ENCODE measurements around the gene SLC6A13. TPM values are rescaled to one million over a fixed set of nuclear protein-coding genes. Genes with fewer than 3 reads are reported as not detected.

The SLC6A13 gene
- total RNA-seq, 1 experiment from 2014 or later: not detected

DNA sequence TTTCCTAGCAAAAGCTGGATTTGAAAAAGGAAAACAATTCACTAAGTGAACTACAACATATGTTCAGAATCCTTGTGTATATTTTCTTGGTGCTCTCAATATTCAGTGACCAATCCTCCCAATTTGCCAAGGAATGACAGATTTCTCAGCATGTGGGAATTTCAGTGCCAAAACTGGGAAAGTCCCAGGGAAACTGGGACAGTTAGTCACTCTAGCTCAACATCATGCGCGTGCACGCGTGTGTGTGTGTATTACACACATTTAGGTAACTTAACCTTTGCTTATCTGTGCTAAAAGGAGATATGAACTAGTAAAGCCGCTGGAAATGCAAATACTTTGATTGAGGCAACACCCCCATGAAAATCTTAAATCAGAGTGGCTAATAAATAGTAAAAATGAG, 26.1 kb upstream of the SLC6A13 start:
- no peak overlapping the region for H3K23ac ChIP-seq (ENCODE audit: insufficient read length, low read depth, low read length)
- H3K9me3 ChIP-seq (ENCODE audit: control insufficient read depth, low read depth, low read length): no peaks in the 10 kb centered on the region
- H3K23me2 ChIP-seq (ENCODE audit: insufficient read length, low read depth, low read length, poor library complexity, severe bottlenecking): no peaks in the 10 kb centered on the region
- no peak for TF ChIP-seq CTCF (conservative IDR thresholded peaks at IDR 0.05)
- no peaks in the 10 kb centered on the region for H3K27me3 Mint-ChIP-seq (ENCODE audit: low read depth)
- H2BK5ac ChIP-seq (ENCODE audit: insufficient read length, low read length): no peak overlapping the region
- H3K14ac ChIP-seq (ENCODE audit: insufficient read depth, low read length): no peak overlapping the region
- no peak overlapping the region for H2AFZ ChIP-seq (ENCODE audit: low read length)
- H3K4me1 ChIP-seq (ENCODE audit: insufficient read depth, low read length): no peaks in the 10 kb centered on the region
- H4K5ac ChIP-seq (ENCODE audit: insufficient read length, low read depth, low read length): no peak overlapping the region
- no peak overlapping the region for H3K4me3 Mint-ChIP-seq
- no peak for DNase-seq
- no peak overlapping the region for H3K18ac ChIP-seq (ENCODE audit: insufficient read length, low read depth, low read length)
- no peak overlapping the region for H2BK120ac ChIP-seq (ENCODE audit: low read depth, low read length, poor library complexity, severe bottlenecking)
- H2BK15ac ChIP-seq (ENCODE audit: low read depth, low read length): no peak overlapping the region
- no peak overlapping the region for H3T11ph ChIP-seq (ENCODE audit: low read length)
- no peaks in the 10 kb centered on the region for H3K9me3 Mint-ChIP-seq
- no CpG with 5 or more reads among the region's 5 CpGs for WGBS (ENCODE audit: extremely low coverage, insufficient read length, low lambda C conversion rate)
- H2BK12ac ChIP-seq (ENCODE audit: insufficient read length, low read depth, low read length): no peak overlapping the region
- no peak overlapping the region for H3K27ac ChIP-seq (ENCODE audit: insufficient read length, low read depth, low read length)
- H3K4me1 Mint-ChIP-seq: no peaks in the 10 kb centered on the region
- no peaks in the 10 kb centered on the region for H3K79me1 ChIP-seq (ENCODE audit: insufficient read depth, low read depth, low read length, poor library complexity, severe bottlenecking)
- H3K4ac ChIP-seq (ENCODE audit: low read depth, low read length): no peak overlapping the region
- H3K56ac ChIP-seq (ENCODE audit: insufficient read length, low read depth, low read length): no peak overlapping the region
- H4K91ac ChIP-seq (ENCODE audit: insufficient read length, low read depth, low read length): no peak overlapping the region
- H3K4me2 ChIP-seq (ENCODE audit: insufficient read depth, insufficient read length, low read length): no peak overlapping the region
- H3K27me3 ChIP-seq (ENCODE audit: insufficient read depth, low read length): no peaks in the 10 kb centered on the region
- H2AK5ac ChIP-seq (ENCODE audit: insufficient read length, low read length): no peak overlapping the region
- no peak overlapping the region for H4K8ac ChIP-seq (replicated peaks; ENCODE audit: insufficient read length, low read depth, low read length)
- H3K36me3 Mint-ChIP-seq (ENCODE audit: insufficient read depth in 1 of 3, low read depth in 3 of 3): peaks cover 11 to 36% (median 18%) of the 10 kb centered on the region in 3 experiments; a peak in 6 of 7 replicates
- H4K20me1 ChIP-seq (ENCODE audit: control insufficient read depth, insufficient read depth, insufficient read length): no peaks in the 10 kb centered on the region
- H3K9ac ChIP-seq (ENCODE audit: extremely low read depth, insufficient read length, low read length): no peak overlapping the region
- no peak overlapping the region for H2BK20ac ChIP-seq (ENCODE audit: low read depth, low read length, poor library complexity, severe bottlenecking)
- no peak overlapping the region for H3K27ac Mint-ChIP-seq
- H3K79me2 ChIP-seq (ENCODE audit: insufficient read depth, low read length): no peaks in the 10 kb centered on the region

All from H9 (cell line).